ENCODE results near the gene DUSP16. TPM values are rescaled to one million over a fixed set of nuclear protein-coding genes. Genes with fewer than 3 reads are reported as not detected.
"Not testable (repeated sequence)": the region's sequence is repeated elsewhere in the genome, so short reads cannot be mapped to it uniquely, and the experiment has no call there.

Gene DUSP16
- total RNA-seq, 1 donor, result 12.1 TPM

DNA sequence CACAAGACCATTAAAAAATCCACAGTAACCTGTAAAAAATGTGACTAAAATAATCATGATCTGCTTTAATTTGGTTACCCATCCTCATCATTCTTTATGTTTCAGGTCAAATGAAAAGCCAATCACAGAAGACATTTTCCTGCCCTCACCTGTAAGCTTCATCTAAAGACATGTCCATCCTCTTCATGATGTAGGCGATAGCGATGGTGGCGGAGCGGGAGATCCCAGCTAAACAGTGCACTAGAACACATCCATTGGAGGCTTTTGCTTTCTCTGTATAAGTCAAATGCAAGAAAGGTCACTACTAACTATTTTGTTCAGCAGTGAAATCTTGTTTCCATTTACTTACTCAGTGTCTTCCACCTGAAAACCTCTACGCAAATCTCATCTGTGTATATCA is 82.6 kb downstream of the DUSP16 start:
- no peak for DNase-seq (ENCODE audit: low read depth)
- H3K4me3 ChIP-seq (ENCODE audit: low read depth, low read length), result no peak overlapping the region
- TF ChIP-seq, protein P1, sequence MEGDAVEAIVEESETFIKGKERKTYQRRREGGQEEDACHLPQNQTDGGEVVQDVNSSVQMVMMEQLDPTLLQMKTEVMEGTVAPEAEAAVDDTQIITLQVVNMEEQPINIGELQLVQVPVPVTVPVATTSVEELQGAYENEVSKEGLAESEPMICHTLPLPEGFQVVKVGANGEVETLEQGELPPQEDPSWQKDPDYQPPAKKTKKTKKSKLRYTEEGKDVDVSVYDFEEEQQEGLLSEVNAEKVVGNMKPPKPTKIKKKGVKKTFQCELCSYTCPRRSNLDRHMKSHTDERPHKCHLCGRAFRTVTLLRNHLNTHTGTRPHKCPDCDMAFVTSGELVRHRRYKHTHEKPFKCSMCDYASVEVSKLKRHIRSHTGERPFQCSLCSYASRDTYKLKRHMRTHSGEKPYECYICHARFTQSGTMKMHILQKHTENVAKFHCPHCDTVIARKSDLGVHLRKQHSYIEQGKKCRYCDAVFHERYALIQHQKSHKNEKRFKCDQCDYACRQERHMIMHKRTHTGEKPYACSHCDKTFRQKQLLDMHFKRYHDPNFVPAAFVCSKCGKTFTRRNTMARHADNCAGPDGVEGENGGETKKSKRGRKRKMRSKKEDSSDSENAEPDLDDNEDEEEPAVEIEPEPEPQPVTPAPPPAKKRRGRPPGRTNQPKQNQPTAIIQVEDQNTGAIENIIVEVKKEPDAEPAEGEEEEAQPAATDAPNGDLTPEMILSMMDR (IDR thresholded peaks at IDR 0.05; ENCODE audit: insufficient read depth, low read depth, low read length), result no peak

DNA sequence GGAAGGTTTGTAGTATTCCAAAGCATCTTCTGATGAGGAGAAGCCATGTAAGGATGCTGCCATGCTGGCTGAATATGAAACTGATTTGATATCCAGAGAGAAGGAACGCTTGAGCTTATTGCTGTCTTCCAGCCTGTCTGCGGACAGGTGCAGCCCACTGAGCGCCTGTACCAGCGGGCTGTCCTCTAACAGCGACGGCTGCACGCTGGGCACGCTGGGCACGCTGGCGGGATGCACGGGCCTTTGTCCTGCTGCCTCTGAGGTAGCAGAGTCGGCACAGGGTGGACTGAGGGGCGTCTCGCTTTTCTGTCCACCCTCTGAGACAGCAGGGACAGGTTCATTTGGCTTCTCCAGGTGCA is 85.2 kb downstream of the DUSP16 start:
- no peak for DNase-seq (ENCODE audit: low read depth)
- no peak overlapping the region for H3K4me3 ChIP-seq (ENCODE audit: low read depth, low read length)
- TF ChIP-seq, protein P1 (IDR thresholded peaks at IDR 0.05; ENCODE audit: insufficient read depth, low read depth, low read length), result no peak

DNA sequence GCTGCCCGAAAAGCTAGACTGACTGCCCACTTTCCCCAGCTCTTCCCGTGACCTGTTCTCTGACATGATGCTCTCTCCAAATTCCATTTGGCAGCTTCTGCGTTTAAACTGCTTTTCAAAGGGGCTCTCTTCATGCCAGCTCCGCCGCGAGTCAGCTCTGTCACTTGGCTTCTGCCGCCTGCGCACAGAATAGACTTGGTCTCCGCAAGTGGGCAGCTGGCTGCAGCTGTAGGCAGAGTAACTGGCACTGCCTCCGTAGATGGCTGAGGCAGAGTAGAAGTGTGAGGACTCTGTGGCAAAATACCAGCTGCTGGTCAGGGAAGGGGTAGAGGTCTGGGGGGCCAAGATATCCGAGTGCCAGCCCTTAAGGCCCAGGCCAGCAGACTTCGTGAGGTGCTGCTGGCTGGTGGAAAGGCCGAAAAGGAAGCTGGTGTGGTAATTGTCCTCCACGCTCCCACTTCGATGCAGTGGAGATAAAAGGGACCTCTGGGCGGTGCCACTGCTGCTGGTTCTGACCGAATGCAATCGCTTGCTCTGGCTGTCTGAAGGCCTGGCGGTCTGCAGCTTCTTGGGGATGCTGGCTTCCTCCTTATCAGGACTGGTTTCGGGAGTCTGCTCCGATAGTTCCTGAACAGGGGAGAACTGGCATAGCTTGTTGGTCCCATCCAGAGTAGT is 85.7 kb downstream of the DUSP16 start:
- no peak for DNase-seq (ENCODE audit: low read depth)
- no peak overlapping the region for H3K4me3 ChIP-seq (ENCODE audit: low read depth, low read length)
- TF ChIP-seq, protein P1 (IDR thresholded peaks at IDR 0.05; ENCODE audit: insufficient read depth, low read depth, low read length), result no peak

- TF ChIP-seq, protein P1 (IDR thresholded peaks at IDR 0.05; ENCODE audit: insufficient read depth, low read depth, low read length), result no peak
- DNase-seq (ENCODE audit: low read depth), result no peak
- H3K4me3 ChIP-seq (ENCODE audit: low read depth, low read length), result no peak overlapping the region
Observed at GRCh38 chr12:12474931-12475795, 87.5 kb downstream of the DUSP16 start.

- TF ChIP-seq, protein P1 (IDR thresholded peaks at IDR 0.05; ENCODE audit: insufficient read depth, low read depth, low read length), result no peak
- no peak for DNase-seq (ENCODE audit: low read depth)
- H3K4me3 ChIP-seq (ENCODE audit: low read depth, low read length), result no peak overlapping the region
Observed at GRCh38 chr12:12474471-12474928, 88.2 kb downstream of the DUSP16 start.

GRCh38 chr12:12473223-12473622 is 89.4 kb downstream of the DUSP16 start:
- no peak overlapping the region for H3K4me3 ChIP-seq (ENCODE audit: low read depth, low read length)
- TF ChIP-seq, protein P1 (IDR thresholded peaks at IDR 0.05; ENCODE audit: insufficient read depth, low read depth, low read length), result no peak
- DNase-seq (ENCODE audit: low read depth), result no peak

- not testable (repeated sequence) for DNase-seq (ENCODE audit: low read depth); H3K4me3 ChIP-seq (ENCODE audit: low read depth, low read length)
Observed at GRCh38 chr12:12471982-12472961, 90.4 kb downstream of the DUSP16 start.

All from fibroblast of villous mesenchyme (primary cell).